HEK293T (cell line): ENCODE results near the gene TNS3.

Source experiments
- ARNT ChIP-seq: fragments of 450-650 bp; IDR thresholded peaks from 2 replicates; pipeline ENCODE4 v1.6.1; 2017; ENCODE audit warnings: mild to moderate bottlenecking
- BHLHE40 ChIP-seq: fragments of 450-650 bp; IDR thresholded peaks from 2 replicates; pipeline ENCODE4 v1.6.1; 2016; ENCODE audit warnings: mild to moderate bottlenecking, moderate library complexity, borderline replicate concordance
- ELF4 ChIP-seq: fragments of 450-650 bp; IDR thresholded peaks from 2 replicates; pipeline ENCODE4 v1.6.1; 2017; ENCODE audit warnings: antibody characterized with exemption
- FOXA1 ChIP-seq: fragments of 450-650 bp; IDR thresholded peaks from 2 replicates; pipeline ENCODE4 v1.6.1; 2016; ENCODE audit warnings: mild to moderate bottlenecking
- FOXK2 ChIP-seq: fragments of 450-650 bp; IDR thresholded peaks from 2 replicates; pipeline ENCODE4 v1.6.1; 2016; ENCODE audit warnings: mild to moderate bottlenecking
- FOXM1 ChIP-seq: fragments of 450-650 bp; IDR thresholded peaks from 2 replicates; pipeline ENCODE4 v1.6.1; 2017; ENCODE audit warnings: mild to moderate bottlenecking, borderline replicate concordance
- L3MBTL2 ChIP-seq: fragments of 450-650 bp; conservative IDR thresholded peaks from 2 replicates; pipeline ENCODE4 v1.6.1; 2016; ENCODE audit warnings: mild to moderate bottlenecking
- NFRKB ChIP-seq: fragments of 450-650 bp; IDR thresholded peaks from 2 replicates; pipeline ENCODE4 v1.6.1; 2016; ENCODE audit warnings: mild to moderate bottlenecking, moderate library complexity
- SP1 ChIP-seq: fragments of 450-650 bp; IDR thresholded peaks from 2 replicates; pipeline ENCODE4 v1.6.1; 2017

GRCh38 chr7:47387506-47387905 lies 194.4 kb downstream of the TNS3 start:
- TF ChIP-seq SP1 (no peak), BHLHE40 (no peak), FOXM1 (no peak), NFRKB (no peak), ARNT (no peak), L3MBTL2 (no peak), FOXA1 (no peak), ELF4 (no peak), FOXK2 (no peak)
